ENCODE data around the gene SP4.

The SP4 gene

DNA sequence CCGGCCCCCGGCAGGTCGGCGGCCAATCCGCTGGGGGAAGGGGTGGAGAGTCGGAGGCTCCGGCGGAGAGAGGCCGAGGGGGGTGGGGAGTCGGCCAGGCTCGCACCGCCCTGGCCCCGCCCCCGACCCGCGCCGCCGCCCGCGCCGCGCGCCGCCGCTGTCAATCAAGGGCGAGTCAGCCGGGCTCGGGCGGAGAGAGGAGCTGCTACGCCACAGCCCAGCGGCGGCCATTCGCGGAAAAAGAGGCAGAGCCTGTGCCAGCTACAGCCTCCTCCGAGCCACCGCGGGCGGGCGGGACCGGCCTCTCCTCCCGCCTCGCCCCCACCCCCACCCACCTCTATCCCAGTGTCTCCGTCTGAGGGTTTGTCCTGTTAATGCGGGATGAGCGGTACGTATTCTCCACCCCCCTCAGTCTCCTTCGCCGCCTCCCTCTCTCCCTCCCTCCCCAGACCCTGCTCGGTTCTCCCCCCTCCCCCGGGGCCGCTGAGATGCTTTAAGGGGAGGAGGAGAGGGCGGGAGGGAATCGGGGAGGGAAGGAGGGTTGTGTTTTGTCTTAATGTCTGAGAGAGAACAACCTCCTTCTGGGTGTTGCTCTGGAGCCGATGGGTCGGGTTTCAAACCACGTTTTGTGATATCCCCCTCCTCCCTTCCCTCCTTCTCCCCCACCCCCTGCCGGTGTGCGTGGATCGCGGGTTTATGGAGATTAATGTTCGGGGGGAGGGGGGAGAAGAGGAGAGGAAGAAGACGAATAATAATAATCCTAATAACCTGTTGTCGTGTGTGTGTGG, at the start of gene SP4:
Gene SP4 (plus strand): TSS at position 213 of the 788 bp plus-strand sequence. CDS start 169 bp downstream, at position 382.
- DNase-seq (ENCODE audit: low spot score), result peak; percentile 99

DNA sequence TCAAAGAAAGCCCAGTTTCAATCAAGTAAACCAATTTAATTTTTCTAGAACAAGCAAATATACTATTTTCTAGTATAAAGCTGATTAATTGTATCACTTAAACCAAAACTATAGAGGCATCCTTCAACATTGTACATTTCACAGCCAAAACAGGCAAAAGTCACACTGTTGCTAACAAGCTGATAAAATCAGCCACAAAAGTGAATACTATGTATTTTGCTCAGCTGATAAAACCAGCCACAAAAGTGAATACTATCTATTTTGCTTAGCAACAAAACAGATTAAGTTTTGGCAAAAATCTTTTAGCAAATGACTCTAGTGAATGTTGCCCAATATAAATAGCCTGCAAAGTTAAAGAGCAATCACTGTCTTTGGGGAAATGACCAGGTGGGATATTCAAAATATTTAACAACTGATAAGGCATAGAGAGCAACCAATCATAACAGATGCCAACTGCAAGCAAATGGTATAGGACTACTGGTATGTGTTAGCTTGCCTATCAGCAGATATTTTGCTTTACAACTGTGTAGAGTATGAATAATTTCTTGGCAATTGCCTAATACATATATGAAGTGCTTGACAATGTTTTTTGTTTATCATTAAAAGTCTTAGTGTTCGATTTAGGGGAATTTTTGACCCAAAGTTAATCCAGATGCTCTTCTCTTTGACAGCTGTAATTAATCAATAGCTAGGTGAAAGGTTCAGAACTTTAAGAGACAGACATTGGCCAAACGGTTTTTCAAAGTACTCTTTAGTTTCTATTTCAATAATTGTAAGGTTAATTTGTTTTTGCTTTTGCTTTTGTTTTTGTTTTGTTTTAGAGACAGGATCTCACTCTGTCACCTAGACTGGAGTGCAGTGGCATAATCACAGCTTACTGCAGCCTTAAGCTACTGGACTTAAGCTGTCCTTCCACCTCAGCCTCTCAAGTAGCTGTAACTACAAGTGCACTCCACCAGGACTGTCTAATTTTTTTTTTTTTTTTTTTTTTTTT, 44.4 kb upstream of the SP4 start:
- DNase-seq (ENCODE audit: low spot score), result no peak

DNA sequence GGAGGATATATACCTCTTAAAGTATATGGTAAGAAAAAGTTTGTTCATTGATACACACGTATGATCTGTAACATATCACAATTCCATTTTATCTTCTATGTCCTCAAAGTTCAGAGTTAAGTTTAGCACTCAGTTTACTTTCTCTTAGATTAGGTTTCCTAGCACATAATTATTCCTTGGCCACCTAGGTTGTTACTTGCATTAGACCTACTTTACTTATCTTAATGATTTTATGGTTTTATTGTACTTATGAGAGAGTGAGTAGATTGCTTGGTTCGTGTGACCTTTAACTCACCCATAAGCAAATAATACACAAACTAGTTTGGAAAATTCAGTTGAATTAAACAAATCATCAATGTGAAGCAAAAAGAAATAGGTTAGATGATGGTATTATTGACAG, 33.9 kb upstream of the SP4 start:
- DNase-seq (ENCODE audit: low spot score), result no peak

- DNase-seq (ENCODE audit: low spot score), result no peak
These were observed 25.9 kb upstream of the SP4 start for GRCh38 chr7:21401944-21402343.

DNA sequence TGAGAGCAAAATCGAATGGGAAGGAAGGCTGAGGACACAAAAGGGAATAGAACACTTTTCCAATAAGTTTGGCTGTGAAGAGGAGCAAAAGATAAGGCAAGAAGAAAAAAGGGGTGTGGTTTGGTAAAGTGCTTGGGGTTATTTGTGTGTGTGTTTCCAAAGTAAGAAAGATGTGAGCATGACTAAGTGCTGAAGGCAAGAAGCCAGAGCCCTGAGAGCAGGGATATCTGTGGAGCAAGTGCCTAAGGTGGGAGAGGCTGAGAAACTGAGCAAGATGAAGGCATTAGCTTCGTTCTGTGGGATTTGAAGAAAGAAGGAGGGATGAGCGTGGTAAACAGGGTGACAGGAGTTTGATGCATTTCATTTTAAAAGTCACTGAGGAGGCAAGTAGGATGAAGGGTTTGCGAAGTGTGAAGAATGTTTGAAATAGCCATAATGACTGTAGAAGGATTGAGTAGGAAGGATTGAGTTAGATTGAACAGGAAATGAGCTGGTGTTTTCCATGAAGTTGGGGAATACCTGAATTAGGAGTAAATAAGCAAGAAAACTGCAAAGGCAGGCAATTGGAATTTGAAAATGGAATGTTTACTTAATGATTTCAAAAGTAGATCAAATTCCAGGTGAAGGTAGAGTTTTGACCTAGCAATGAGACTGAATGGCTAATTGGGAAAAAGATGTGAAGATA, 19.9 kb upstream of the SP4 start:
- DNase-seq (ENCODE audit: low spot score), result no peak

DNA sequence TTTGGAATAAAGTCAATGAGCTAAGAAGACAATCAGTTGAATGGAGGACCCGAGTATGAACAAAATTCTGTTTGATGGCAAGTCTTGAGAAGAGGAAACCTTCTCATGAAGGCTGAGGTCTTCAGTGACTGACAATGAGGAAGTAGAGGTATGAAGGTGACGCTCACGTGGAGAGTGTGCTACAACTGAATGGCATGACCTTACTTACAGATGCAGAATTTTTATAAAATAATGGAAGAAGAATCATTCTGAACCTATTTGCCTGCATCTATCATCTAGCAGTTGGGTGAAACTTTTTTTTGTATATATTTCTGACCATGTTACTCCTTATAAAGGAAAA, 19.4 kb upstream of the SP4 start:
- no peak for DNase-seq (ENCODE audit: low spot score)

GRCh38 chr7:21412410-21412851, 15.5 kb upstream of the SP4 start:
- no peak for DNase-seq (ENCODE audit: low spot score)

DNA sequence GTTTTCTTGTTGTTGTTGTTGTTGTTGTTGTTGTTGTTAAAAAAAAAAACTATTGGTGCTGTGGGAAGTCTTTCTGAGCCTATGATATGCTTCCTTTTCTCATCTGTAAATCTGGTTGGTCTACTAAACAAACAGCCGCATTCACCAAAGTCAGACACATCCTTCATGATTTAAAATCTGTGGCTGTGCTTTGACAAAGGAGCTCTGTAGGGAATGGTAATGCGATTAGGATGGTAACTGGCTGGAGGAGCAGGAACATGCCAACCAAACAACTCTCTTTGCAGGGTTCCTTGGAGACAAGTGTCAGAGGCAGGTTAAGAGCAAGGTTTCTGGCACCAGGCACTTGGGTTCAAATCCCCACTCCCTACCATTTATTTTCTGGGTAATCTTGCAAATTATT, 14.9 kb upstream of the SP4 start:
- no peak for DNase-seq (ENCODE audit: low spot score)

GRCh38 chr7:21413502-21413901, 14.4 kb upstream of the SP4 start:
- no peak for DNase-seq (ENCODE audit: low spot score)

DNA sequence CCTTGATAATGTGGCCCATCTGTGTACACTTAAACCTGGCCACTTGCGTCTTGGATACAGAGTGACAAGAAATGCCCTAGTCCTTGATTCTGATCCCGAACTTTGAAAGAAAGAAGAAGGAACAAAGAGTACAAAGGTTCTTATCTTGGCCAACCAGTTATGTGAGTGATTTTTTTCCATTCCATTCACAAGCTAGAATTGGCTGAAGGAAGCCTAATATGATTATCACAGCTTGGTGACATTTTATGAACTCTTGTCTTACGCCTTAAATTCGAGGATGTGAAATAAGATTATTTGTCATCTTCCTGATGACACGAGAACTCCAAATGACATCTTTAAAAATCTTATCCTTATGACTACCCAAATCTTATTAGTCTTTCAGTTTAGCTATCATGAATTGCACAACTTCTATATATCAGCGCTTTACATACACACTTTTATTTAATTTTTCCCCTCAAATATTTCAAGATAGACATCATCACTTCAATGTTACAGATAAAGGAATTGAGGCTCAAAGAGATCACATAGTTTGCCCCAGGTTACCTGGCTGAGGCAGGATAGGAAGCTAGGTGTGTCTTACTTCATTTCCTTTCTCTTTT, 13.0 kb upstream of the SP4 start:
- no peak for DNase-seq (ENCODE audit: low spot score)

GRCh38 chr7:21417647-21418046, 10.2 kb upstream of the SP4 start:
- no peak for DNase-seq (ENCODE audit: low spot score)

- DNase-seq (ENCODE audit: low spot score), result no peak
These were observed 5.1 kb upstream of the SP4 start for GRCh38 chr7:21422751-21423150.

- no peak for DNase-seq (ENCODE audit: low spot score)
These were observed 2.6 kb upstream of the SP4 start for GRCh38 chr7:21425290-21425689.

DNA sequence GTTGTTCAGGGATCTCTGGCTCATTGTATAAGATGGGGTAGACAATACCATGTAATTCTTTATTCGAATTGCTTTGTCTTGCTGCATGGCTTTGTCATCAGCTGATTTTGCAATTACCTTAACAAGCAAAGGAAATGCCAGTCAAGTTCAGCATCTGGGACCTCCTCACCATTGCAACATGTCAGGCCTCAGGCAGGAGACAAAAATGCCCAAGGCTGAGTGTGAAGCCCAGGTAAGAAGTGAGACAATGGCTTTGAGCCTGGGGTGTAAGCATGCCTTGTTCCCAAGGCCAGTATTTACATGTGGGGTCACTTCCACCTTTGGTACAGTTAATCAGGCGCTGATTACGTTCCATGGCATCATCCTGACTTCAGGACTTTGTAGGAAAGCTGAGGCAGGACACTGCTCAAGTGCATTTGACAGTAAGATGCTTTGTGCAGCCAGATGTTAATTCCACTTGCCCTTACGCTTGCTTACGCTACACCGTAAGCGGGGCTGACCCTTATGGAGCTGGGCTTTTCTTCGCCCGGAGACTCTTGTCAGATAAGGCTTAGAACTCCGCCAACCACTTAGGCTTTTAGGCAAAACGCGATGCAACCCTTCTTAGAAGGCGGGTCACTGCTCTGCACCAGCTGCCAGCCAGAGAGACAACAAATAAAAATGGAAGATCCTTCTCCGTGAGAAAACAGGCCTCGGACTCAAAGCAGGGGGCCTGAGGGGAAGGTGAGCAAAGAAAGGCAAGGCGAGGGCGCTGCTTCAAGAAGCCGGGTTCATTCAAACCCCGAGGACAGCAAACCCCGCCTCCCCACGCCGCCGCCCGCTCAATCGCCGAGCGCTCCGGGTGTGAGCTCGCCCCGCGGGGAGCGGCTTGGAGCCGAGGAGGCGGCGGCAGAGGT, 1.3 kb upstream of the SP4 start:
- DNase-seq (ENCODE audit: low spot score), result no peak

DNA sequence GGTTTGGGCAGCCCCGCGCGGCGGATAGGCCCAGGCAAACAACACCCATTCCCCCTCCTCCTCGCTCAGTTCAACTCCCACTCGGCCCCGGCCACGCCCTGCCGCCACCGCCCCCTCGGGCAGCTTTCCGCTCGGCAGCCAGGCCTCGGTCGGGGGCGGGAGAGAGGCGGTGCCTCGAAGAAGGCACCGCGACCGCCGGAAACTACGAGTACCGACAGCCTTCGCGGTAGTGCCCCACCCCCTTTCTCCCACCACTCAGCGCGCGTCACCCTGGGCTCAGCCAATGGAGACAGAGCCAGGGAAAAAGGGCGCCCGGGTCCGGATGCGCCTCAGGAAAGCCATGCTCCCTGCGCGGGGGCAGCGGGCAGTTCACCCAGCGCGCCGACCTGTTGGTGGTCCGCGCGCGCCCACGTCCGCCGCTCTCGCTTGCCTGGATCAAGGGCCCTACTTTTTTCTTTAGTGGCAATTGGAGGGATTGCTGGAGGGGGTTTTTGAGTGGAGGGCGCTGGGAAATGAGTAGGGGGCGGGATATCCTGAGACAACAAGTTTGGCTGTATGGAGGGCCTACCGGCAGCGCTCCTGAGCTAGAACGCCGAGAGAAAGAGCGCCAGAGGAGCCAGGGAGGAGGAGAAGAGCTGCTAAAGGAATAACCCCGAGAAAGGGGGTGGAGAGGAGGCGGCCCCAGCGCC, 557 bp upstream of the SP4 start:
- peak; percentile 99 for DNase-seq (ENCODE audit: low spot score)

- no peak for DNase-seq (ENCODE audit: low spot score)
These were observed 717 bp downstream of the SP4 start for GRCh38 chr7:21428659-21428941.

DNA sequence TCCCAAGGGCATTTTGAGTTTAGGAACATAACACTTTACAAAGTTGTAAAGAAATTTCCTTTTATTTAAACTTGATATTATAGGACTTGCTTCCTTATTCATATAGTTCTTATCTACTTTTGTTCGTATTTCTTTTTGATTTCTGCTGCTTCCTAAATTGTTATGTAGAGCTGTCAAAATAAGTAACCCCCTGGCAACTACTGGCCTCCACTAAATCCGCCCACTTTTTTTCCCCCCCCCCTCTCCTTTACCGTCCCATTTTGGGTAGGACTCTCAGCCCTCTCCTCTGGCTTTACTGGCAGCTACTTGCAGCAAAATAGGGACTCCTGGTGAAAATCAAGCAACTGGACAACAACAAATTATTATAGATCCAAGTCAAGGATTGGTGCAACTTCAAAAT, 1.1 kb downstream of the SP4 start:
- DNase-seq (ENCODE audit: low spot score), result no peak

DNA sequence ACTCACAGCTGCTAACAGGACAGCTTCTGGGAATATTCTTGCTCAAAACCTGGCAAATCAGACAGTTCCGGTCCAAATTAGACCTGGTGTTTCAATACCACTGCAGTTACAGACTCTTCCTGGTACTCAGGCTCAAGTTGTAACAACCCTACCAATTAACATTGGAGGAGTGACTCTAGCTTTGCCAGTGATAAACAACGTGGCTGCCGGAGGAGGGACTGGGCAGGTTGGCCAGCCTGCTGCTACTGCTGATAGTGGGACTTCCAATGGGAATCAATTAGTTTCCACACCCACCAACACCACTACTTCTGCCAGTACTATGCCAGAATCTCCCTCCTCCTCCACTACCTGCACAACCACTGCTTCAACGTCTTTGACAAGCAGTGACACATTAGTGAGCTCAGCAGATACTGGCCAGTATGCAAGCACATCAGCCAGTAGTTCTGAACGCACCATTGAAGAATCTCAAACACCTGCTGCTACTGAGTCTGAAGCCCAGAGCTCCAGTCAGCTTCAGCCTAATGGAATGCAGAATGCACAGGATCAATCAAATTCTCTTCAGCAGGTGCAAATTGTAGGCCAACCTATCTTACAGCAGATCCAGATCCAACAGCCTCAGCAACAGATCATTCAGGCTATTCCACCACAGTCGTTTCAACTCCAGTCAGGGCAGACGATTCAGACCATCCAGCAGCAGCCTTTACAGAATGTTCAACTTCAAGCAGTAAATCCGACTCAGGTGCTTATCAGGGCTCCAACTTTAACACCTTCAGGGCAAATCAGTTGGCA, 2.1 kb downstream of the SP4 start:
- DNase-seq (ENCODE audit: low spot score), result no peak

DNA sequence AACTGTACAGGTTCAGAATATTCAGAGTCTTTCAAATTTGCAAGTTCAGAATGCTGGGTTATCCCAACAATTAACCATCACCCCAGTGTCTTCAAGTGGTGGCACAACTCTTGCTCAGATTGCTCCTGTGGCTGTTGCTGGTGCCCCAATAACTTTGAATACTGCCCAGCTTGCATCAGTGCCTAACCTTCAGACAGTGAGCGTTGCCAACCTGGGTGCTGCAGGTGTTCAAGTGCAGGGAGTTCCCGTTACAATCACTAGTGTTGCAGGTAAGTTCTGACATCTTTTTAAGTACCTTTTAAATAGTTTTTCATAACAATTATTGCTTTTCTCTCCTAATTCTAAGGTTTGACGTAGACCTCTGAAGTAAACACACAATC, 2.7 kb downstream of the SP4 start:
- no peak for DNase-seq (ENCODE audit: low spot score)
